Testis (tissue), 3 donors: ENCODE data around the gene PACS1. TPM values are rescaled to one million over a fixed set of nuclear protein-coding genes. Genes with fewer than 3 reads are reported as not detected.

Experiments used
- DNase-seq: peaks from one replicate; pipeline ENCODE4 v3.0.0-alpha.2; 2019
- H3K27ac ChIP-seq, 2 donors: fragments of 200-600 bp; sonication (generic); one replicate each; pipeline ENCODE4 v1.5.1; 2019
- H3K27me3 ChIP-seq: fragments of 200-600 bp; sonication (generic); one replicate; pipeline ENCODE4 v1.5.1; 2019
- H3K36me3 ChIP-seq: fragments of 200-600 bp; sonication (generic); one replicate; pipeline ENCODE4 v1.5.1; 2017; ENCODE audit warnings: low read depth; ENCODE audit errors: missing control alignments
- H3K4me1 ChIP-seq: fragments of 200-600 bp; sonication (generic); one replicate; pipeline ENCODE4 v1.5.1; 2019
- H3K4me3 ChIP-seq, 2 donors: fragments of 200-600 bp; sonication (generic); one replicate each; pipeline ENCODE4 v1.5.1; 2017 to 2019
- H3K9me3 ChIP-seq: fragments of 200-600 bp; sonication (generic); one replicate; pipeline ENCODE4 v1.5.1; 2017
- POLR2A ChIP-seq: fragments of 450-650 bp; IDR thresholded peaks from one replicate; pipeline ENCODE4 v1.6.1; 2017; ENCODE audit warnings: antibody characterized with exemption, mild to moderate bottlenecking, moderate library complexity
- WGBS, 2 donors: methylation state at CpG; one replicate each; pipeline ENCODE4 v1.1.5; 2018; 5-methylcytosine and 5-hydroxymethylcytosine counted together
- intact Hi-C: fragments of 100-400 bp; cut with DNase I; formaldehyde crosslinking; loops from one replicate; pipeline ENCODE4 v1.15.1; 2023; ENCODE audit warnings: low total_unique reads
- polyA plus RNA-seq: library from polyadenylated mRNA; stranded (reverse); fragments of 350-450 nt; fragmentation: Illumina TruSeq; extraction: RNeasy Lipid Tissue Mini Kit (QIAGEN cat#74804); gene quantifications from one replicate; pipeline ENCODE4 v1.2.3, GENCODE V29; 2014; ENCODE audit warnings: low read depth, low replicate concordance; ENCODE audit not compliant: insufficient read depth
- total RNA-seq, 2 donors: library from RNA; depleted of rRNA; stranded (reverse); fragments of >200 nt; gene quantifications; one replicate each; pipeline ENCODE4 v1.2.3, GENCODE V29; 2016
- TF ChIP-seq, protein P1 (sequence below), 3 experiments: fragments of 450-650 bp in 2 of 3; fragments of 200-600 bp in 1 of 3; sonication (generic) in 1 of 3; IDR thresholded peaks; one replicate each; pipeline ENCODE4 v1.5.1; 2016 to 2019; ENCODE audit warnings: antibody characterized with exemption in 3 of 3, mild to moderate bottlenecking in 2 of 3, moderate library complexity in 1 of 3

The PACS1 gene
- total and polyA plus RNA-seq, 3 donors from 2014 or later: 111 to 131 (median 130) TPM

DNA sequence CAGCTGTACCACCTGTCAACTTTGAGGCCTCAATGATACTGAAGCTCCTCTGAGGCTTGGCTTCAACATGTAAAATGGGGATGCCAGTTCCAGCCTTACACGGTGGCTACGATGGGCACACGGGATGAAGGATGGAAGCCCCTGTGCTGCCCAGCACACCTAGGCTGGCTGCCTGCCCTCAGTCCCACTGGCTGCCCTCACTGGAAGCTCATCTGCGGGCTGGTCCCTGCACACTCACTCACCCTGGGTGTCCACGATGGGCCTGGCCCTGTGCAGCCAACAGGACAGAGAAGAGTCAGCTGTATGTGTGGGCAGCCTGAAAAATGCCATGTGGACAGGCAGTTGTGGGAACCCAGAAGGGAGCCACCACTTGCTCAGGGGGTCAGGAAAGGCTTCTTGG lies 216.6 kb downstream of the PACS1 start:
- H3K36me3 ChIP-seq: no peaks in the 10 kb centered on the region
- H3K4me1 ChIP-seq: peaks cover 17% of the 10 kb centered on the region
- no peaks in the 10 kb centered on the region for H3K27me3 ChIP-seq
- no peak overlapping the region for H3K4me3 ChIP-seq
- intact Hi-C loops: no loop called here
- H3K9me3 ChIP-seq: no peaks in the 10 kb centered on the region
- no peak for TF ChIP-seq POLR2A
- TF ChIP-seq, protein P1, sequence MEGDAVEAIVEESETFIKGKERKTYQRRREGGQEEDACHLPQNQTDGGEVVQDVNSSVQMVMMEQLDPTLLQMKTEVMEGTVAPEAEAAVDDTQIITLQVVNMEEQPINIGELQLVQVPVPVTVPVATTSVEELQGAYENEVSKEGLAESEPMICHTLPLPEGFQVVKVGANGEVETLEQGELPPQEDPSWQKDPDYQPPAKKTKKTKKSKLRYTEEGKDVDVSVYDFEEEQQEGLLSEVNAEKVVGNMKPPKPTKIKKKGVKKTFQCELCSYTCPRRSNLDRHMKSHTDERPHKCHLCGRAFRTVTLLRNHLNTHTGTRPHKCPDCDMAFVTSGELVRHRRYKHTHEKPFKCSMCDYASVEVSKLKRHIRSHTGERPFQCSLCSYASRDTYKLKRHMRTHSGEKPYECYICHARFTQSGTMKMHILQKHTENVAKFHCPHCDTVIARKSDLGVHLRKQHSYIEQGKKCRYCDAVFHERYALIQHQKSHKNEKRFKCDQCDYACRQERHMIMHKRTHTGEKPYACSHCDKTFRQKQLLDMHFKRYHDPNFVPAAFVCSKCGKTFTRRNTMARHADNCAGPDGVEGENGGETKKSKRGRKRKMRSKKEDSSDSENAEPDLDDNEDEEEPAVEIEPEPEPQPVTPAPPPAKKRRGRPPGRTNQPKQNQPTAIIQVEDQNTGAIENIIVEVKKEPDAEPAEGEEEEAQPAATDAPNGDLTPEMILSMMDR (IDR thresholded peaks at IDR 0.05): no peak
- WGBS, 2 donors: 87% methylated on average over 5 of the region's 5 CpGs; no CpG with 5 or more reads in 1 of the 2 donors
- no peak for DNase-seq
- no peak overlapping the region for H3K27ac ChIP-seq

DNA sequence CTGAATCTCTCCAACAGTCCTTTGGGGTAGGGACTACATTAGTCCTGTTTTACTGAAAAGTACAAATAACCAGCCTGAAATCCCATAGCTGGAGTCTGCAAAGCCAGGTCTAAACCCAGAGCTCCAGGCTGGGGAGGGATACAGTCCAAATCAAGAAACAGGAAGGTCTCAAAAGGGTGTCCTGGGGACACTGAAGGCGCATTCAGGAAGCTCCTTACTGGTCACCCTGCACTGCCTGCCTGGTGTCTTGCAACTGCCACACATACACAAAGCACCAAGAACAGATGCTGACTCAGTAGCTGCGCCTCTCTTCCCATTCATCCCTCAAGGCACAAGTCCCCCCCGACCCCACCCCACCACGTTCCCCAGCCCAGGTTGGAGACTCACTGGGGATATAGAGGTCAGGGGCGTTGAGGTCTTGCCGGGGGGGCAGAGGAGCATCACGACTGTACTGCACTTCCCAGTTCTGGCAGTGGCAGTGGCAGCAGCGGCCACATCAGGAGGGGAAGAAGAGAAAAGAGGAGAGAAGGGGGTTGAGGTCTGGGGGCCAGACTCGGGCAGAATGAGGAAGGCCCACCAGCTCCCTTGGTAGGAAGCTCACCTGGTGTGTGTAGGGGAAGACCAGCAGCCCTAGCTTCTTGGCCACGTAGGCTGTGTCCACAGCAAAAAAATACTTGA lies 217.3 kb downstream of the PACS1 start:
- TF ChIP-seq, protein P1 (IDR thresholded peaks at IDR 0.05): no peak
- TF ChIP-seq POLR2A: no peak
- Histone ChIP-seq H3K4me1 (peaks cover 21% of the 10 kb centered on the region), H3K9me3 (no peaks in the 10 kb centered on the region), H3K4me3 (no peak overlapping the region), H3K36me3 (no peaks in the 10 kb centered on the region), H3K27me3 (no peaks in the 10 kb centered on the region), H3K27ac (no peak overlapping the region)
- 47 to 65% methylated on average over 9 to 10 of the region's 10 CpGs for WGBS, 2 donors
- DNase-seq: no peak
- intact Hi-C loops: no loop called here

DNA sequence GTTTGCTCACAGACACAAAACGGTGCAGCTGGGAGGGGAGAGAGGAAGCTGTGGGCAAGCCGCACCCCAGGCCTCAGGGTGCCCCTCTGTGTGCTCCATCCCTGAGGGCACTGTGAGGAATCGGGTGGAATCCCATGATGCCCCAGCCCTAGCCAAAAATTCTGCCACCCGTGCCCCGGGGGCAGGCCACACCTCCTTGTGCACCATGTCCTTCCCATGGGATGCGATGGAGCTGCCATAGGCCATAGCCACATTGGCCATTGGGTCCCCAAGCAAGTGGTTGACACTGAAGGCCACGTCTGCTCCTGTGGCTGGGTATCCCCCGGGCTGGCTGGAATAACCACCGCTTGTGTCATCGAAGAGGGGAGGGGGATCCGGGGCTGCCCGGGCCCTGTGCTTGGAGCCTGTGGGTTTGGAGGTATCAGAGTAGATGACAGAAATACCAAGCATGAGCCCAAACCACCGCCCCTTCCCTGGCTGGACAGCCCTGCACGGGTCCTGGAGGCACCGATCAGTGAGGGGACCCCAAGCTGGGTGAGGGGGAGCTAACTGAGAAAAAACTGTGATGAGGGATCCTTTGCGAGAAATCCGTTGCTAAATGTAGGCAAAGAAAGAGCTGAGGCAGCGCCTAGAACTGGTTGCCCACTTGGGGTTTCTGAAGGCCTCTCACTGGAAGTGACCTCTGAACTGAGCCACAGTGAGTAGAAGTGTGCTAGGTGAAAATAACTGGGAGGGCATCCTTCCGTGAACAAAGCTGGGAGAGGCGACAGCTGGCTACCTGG lies 218.0 kb downstream of the PACS1 start:
- intact Hi-C loops: no loop called here
- Histone ChIP-seq H3K4me1 (peaks cover 22% of the 10 kb centered on the region), H3K4me3 (peak overlapping the region; percentile 73 to 94), H3K27me3 (no peaks in the 10 kb centered on the region), H3K36me3 (no peaks in the 10 kb centered on the region), H3K9me3 (no peaks in the 10 kb centered on the region), H3K27ac (peak overlapping the region; percentile 89 to 94)
- WGBS, 2 donors: 23 to 25% methylated on average over 14 to 20 of the region's 20 CpGs
- DNase-seq: no peak
- TF ChIP-seq, protein P1 (IDR thresholded peaks at IDR 0.05): no peak
- no peak for TF ChIP-seq POLR2A

DNA sequence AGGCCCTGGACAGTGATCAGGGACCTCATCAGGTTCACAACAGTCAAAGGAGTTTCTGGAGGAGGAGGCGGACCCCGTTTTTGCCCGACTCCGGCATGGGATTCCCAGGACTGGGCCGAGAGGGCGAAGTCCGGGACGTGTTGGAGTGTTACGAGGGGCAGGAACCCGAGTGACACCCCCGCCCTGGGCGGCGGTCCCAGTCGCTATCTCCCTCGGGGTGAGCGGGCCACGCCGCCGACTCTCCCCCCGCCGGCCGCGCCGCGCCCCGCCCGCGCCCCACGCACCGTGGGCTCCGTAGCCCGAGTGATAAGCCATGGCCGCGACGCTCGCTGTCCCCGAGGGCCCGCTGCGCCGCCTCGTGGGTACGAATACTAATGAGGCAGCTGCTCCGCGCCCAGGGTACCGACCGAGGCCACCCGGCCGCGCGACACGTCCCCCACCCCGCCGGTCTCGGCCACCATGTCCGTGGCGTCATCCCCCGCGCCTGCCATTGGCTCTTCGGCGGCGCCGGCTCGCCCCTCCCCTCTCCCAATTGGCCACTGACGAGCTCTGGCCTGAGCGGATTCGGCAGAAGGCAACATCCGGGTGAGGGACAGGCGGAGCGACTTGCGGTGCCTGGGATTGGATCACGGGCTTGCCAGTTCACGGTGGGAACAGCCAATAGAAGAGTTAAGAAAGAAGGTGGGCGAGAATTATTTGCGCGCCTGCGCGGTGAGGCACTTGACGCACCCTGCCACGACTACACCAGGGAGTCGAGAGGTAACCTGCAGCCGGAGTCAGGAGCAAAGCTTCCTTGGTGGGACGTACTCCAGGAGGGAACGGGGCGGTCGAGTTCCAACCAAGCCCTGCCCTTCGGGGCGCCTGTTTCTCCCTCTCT lies 218.8 kb downstream of the PACS1 start, which contains the start of gene YIF1A:
Gene YIF1A (minus strand): TSS at position 473 of the 877 bp plus-strand sequence. CDS start 158 bp downstream, at position 315.
- Histone ChIP-seq H3K27ac (peak within 1 kb of the TSS; percentile 89 to 94), H3K36me3 (no peaks in the 10 kb centered on the region), H3K4me3 (peak within 1 kb of the TSS; percentile 73 to 94), H3K9me3 (no peaks in the 10 kb centered on the region), H3K27me3 (no peaks in the 10 kb centered on the region), H3K4me1 (peaks cover 22% of the 10 kb centered on the region)
- TF ChIP-seq, protein P1 (IDR thresholded peaks at IDR 0.05): peak in 1 of 3 experiments; percentile 1
- peak; percentile 80 for TF ChIP-seq POLR2A
- DNase-seq: peak; percentile 99
- intact Hi-C loops: no loop called here
- 0 to 1% methylated on average over 40 to 87 of the region's 87 CpGs for WGBS, 2 donors
